Heart left ventricle (tissue), 13 donors: Measurements from ENCODE around the gene PCOLCE2.

ENCODE experiments used
- CTCF ChIP-seq, 12 donors: fragments of 200-600 bp; sonication (generic) in 4 of 12; IDR thresholded peaks; one replicate each; pipeline versions ENCODE4 v1.5.0 to v1.8.0; 2018 to 2022; ENCODE audit warnings: antibody characterized with exemption in 12 of 12, mild to moderate bottlenecking in 5 of 12
- POLR2A ChIP-seq, 2 donors: fragments of 450-650 bp; IDR thresholded peaks; one replicate each; pipeline ENCODE4 v1.6.1; 2017; ENCODE audit warnings: antibody characterized with exemption in 2 of 2, mild to moderate bottlenecking in 2 of 2, moderate library complexity in 2 of 2
- donor health status: ischemic (EF 13 %, LVEDD 7.1; RV severe dilation, severe dysfunction).
- donor health status: DM: no; HTN: yes; CAD: no.
- donor health status: DM: no; HTN: no; CAD: no.
- donor health status: ischemic (EF 25% LVEDD 6.9; RV normal size, moderate dysfunction).
- donor health status: ischemic (EF 25% LVEDD 5.7; RV mildly dilated, moderate dysfunction).
- donor health status: ischemic (EF 35%, LVEDD 5.7; RV mildly dilated, moderate dysfunction).
- donor health status: nonischemic (EF 11% LVEDD 7.7; RV severe dilation, severe dysfunction).
- donor health status: DM: yes; HTN: yes; CAD: no.
- donor health status: PGD.
- donor health status: ischemic (EF 29% LVEDD 5.4; RV normal size, mild dysfunction).
- donor health status: nonischemic (EF 23%, LVEDD 6.1; RV moderate dilation, normal function).

GRCh38 chr3:142801746-142802145 is 87.1 kb downstream of the PCOLCE2 start:
- TF ChIP-seq POLR2A (IDR thresholded peaks at IDR 0.05) (no peak), CTCF (IDR thresholded peaks at IDR 0.05) (no peak)
